ENCODE data around the gene LENG9. TPM values are rescaled to one million over a fixed set of nuclear protein-coding genes. Genes with fewer than 3 reads are reported as not detected.

The LENG9 gene
- total RNA-seq, 1 donor from 2014 or later, result 1.7 TPM

DNA sequence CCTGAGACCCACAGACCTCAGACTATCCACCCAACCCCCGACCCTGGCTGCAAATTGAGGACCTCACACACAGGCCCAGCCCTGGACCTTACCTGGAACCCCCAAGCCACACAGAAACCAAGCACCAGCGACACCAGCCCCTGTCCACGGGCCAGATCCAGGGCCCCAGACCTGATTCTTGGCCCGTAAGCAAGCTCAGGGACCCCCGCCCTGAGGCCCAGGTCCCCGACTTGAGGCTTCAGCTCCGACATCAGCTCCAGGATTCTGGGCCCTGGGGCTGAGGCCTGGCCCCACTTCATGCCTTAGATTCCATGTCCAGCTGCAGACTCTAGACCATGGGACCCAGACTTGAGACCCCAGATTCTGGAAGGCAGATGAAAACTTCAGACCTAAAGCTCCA lies 42.1 kb downstream of the LENG9 start:
- DNase-seq, result no peak

DNA sequence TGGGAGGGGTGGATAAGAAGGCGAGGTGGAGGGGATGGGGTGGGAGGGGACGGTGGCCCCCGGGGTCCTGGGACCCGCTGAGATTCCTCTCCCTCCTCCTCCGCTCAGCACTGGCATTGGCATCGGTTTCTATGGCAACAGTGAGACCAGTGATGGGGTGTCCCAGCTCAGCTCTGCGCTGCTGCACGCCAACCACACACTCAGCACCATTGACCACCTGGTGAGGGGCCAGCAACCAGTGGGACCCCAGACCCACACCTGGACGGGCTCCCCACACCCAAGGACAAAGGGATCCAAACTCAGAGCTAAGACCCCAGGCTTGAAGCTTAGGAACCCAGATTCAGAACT lies 42.4 kb downstream of the LENG9 start:
- no peak for DNase-seq

DNA sequence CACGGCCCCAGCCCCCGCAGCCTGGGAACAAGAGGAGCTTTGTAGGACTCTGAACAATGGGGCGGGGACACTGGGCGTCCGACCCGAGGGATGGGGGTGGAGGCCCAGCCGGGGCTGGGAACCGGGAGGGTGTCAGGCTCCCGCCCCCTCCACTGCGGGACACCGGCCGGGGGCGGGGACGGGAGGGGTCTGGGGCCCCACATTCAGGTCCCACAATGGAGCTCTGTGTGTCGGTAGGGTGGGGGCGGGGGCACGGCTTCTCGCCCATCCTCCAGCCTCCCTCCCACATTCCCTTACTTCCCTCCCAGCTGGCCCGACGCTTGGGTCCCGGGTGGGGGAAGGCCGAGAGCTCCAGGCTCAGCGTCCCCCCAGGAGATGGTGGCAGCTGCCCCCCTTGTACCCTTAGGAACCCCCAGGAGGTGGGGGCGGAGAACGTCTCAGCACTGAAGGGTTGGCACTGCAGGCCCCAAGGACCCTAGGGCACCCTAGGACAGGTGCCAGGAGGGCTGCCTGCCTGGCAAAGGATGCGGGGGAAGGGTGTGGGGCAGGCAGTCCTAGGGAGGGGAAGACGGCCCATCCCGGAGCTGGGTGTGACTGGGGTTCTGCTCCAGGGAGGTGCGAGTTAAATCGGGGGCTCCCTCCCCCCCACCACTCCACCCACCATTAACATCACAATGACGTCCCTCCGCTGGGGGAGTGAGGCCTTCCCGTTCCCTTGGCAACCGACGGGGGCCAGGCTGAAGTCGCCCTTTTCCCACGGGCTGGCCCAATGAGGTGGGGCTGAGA lies 43.0 kb downstream of the LENG9 start:
- DNase-seq, result no peak

DNA sequence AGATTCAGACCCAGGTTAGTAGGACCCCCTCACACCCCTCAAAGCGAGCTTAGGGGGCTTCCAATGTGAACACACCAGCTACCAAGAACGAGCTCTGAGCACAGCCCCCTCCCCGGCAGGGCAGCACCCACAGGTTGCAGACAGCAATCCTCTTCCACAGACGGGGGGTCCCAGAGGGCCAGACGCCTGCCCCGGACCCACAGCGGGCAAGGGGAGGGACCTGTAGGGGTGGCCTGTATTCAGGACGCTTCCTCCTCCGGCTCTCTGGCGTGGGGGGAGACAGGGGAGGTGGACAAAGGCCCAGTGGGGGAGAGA lies 43.6 kb downstream of the LENG9 start:
- DNase-seq, result no peak

DNA sequence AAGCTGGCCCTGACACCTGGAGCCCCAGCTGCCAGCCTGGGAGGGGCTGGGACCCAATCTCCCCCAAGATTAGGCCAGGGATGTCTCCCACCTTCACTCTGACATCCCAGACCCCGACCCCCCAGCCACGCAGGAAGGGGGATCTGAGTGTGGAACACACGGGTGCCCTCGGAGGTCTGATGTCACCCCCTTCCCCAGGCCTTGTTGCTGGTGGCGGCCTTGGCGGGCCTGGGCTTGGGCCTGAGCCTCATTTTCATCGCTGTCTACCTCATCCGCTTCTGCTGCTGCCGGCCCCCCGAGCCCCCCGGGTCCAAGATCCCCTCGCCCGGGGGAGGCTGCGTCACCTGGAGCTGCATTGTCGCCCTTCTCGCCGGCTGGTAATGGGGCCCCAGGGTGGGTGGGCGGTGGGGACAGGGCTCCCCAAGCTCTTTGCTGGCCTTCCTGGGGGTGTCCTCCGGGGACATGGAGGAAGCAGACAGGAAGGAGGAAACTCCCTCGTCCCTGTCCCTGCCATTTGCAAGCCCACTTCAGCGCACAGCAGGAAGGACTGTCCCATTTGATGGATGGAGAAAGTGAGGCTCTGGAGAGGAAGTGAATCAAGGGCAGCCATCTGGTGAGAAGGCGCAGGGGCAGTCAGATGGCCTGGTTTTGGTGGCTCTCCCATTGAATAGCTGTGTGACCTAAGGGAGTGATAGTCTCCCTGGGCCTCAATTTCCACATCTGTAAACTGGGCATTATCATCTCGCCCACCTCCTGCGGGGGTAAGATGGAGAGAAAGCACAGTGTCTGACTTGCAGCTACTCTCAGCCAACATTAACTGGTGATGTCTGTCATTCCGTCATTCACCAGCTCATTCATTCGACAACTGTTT lies 44.4 kb downstream of the LENG9 start:
- DNase-seq, result no peak

DNA sequence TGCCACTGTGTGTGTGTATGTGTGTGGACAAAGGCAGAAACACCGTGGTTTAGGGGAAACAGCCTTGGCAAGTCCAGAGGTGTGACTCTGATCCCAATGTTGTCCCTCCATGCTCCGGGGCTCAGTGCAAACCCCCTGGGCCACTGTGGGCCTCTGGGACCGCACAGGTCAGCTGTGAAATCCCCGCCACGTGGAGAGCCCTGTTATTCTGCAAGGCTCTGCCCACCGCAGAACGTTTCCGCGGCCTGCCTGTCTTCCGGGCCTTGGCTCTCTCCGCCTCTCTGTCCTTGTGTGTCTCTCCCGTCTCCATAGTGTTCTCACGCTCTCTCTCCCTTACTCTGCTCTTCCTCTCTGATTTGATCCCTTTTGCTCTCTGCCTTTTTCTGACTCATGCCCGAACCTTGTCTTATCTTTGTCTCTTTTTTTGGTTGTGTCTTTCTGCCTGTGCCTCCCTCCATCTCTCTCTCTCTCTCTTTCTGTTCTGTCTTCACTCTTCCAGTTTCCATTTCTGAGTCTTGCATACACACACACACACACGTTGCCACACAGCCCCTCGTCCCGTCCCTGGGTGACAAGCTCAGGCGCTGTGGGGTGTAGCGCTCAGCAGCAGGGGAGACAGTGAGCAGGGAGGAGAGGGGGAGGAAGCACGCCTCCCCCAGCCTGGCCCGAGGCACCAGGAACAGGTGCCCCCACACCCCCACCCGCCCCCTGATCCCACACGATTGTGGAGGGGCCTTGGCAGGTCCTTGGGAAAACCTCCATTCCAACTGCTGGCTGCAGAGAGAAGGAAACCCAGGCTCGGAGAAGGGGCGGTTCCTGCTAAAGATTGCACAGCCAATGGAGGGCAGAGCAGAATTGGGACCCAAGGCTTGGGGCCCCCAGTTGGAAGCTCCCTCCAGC lies 45.3 kb downstream of the LENG9 start:
- no peak for DNase-seq

DNA sequence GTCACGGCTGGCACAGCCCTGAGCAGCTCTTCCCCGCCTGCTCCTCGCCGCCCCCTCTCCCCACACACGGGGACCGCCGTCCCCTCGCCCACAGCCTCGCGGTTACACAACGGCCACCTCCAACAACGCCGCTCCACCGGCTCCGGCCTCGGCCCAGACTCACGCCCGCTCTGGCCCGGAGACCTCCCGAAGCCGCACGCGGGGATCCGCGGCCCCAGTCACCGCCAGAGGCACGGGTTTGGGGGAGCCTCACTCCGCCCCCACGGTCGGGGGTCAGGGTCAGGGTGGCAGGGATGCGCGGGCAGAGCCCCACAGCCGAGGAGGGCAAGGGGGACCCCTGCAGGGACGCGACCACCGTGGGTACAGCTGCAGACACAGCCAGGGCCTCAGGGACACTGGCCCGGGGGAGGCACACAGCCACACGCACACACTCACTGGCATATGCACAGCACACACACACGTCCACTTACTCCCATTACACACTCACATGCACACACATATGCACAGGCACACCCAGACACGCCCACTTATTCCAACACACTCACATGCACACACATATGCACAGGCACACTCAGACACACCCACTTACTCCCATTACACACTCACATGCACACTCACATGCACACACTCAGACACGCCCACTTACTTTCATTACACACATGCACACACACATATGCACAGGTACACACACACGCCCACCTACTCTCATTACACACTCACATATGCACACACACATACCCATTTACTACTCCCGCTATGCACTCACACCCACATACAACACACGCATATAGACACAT lies 46.7 kb downstream of the LENG9 start:
- no peak for DNase-seq

GRCh38 chr19:54415901-54416673 lies 47.5 kb downstream of the LENG9 start:
- DNase-seq, result no peak

GRCh38 chr19:54415208-54415900 lies 48.2 kb downstream of the LENG9 start, which contains the start of gene TTYH1:
TTYH1 (plus strand) TSS chr19:54415464; CDS start chr19:54415553, 89 bp downstream.
- no peak for DNase-seq

DNA sequence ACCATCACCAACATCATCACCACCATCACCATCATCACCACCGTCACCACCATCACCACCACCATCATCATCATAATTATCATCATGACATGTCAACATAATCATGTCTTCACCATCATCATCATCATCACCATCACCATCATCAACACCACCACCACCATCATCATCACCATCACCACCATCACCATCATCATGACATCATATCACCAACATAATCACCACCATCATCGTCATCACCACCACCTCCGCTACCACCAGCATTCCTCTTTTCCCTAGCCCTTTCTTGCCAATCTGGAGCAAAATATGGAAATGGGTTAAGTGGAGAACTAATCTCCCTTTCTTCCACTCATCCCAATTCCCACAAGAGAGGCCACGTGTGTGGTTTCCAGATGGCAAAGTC lies 49.4 kb downstream of the LENG9 start:
- DNase-seq, result no peak

GRCh38 chr19:54412877-54413276 lies 50.7 kb downstream of the LENG9 start:
- no peak for DNase-seq

Small RNA genes within 50 kb of the gene (small RNA-seq; reads per million reads assigned to genes)
- not detected for gene AC245884.3 (ENCODE audit: low replicate concordance)

Other genes starting within 250 kb of the LENG9 start
- 4.2 TPM for gene LILRB3, start 240.8 kb downstream of the LENG9 start, total RNA-seq
- gene LILRA6, start 221.0 kb downstream of the LENG9 start, total RNA-seq, result 1.4 TPM
- gene LILRB5, start 206.5 kb downstream of the LENG9 start, total RNA-seq, result 4.1 TPM
- 1.5 TPM for gene LILRB2, start 182.7 kb downstream of the LENG9 start, total RNA-seq
- 3.9 TPM for gene LILRA5, start 150.6 kb downstream of the LENG9 start, total RNA-seq
- gene LILRA4, start 124.6 kb downstream of the LENG9 start, total RNA-seq, result not detected
- gene LAIR1, start 98.8 kb downstream of the LENG9 start, total RNA-seq, result 11.5 TPM
- 9.2 TPM for gene TTYH1, start 48.3 kb downstream of the LENG9 start, total RNA-seq
- 48.5 TPM for gene LENG8, start 14.6 kb downstream of the LENG9 start, total RNA-seq
- gene CDC42EP5, start 9.5 kb upstream of the LENG9 start, total RNA-seq, result 19.0 TPM
- gene LAIR2, start 39.1 kb upstream of the LENG9 start, total RNA-seq, result not detected
- 1.1 TPM for gene LILRA2, start 110.0 kb upstream of the LENG9 start, total RNA-seq
- not detected for gene LILRA1, start 129.9 kb upstream of the LENG9 start, total RNA-seq
- 0.49 TPM for gene LILRB1, start 166.7 kb upstream of the LENG9 start, total RNA-seq
- gene LILRB4, start 199.2 kb upstream of the LENG9 start, total RNA-seq, result 0.49 TPM

Data from skin of body (tissue), 3 donors.